ENCODE data around the gene MDFIC.

The MDFIC gene

DNA sequence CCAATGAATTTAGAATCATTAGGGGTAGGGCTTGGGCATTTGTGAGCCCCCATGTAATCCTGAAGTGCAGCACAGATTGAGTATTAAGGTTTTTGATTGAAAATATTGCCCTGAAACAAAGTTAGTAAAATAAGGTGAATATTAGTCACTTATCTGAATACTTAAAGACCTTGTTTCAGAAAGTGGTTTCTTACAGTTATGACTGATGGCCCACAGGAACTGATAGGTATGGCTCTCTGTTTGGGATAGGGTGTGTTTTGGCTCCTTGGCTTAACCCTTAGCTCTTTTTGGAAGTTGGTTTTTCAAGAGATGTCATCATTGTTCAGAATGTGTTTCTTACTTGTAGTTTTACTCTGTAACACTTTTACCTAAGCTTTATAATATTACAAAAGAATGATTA lies 34.8 kb downstream of the MDFIC start:
- no peak for DNase-seq
- in situ Hi-C loops (cut with HindIII; ENCODE audit: low pct_ligation_motif_present, low sequenced_read_pairs) = no loop called here
- H3K27ac ChIP-seq = no peak overlapping the region
- H3K4me3 ChIP-seq (ENCODE audit: low read depth, low read length) = no peak overlapping the region
- H3K27me3 ChIP-seq (replicated peaks) = no peaks in the 10 kb centered on the region
- TF ChIP-seq CTCF (IDR thresholded peaks at IDR 0.05; ENCODE audit: low read depth, low read length, missing control alignments) = no peak
- no peaks in the 10 kb centered on the region for H3K36me3 ChIP-seq (replicated peaks)

GRCh38 chr7:114957444-114957843 lies 35.5 kb downstream of the MDFIC start:
- Histone ChIP-seq H3K4me3 (ENCODE audit: low read depth, low read length) (no peak overlapping the region), H3K36me3 (replicated peaks) (no peaks in the 10 kb centered on the region), H3K27me3 (replicated peaks) (no peaks in the 10 kb centered on the region), H3K27ac (no peak overlapping the region)
- TF ChIP-seq CTCF (IDR thresholded peaks at IDR 0.05; ENCODE audit: low read depth, low read length, missing control alignments) = no peak
- no peak for DNase-seq
- in situ Hi-C loops (cut with HindIII; ENCODE audit: low pct_ligation_motif_present, low sequenced_read_pairs) = no loop called here

DNA sequence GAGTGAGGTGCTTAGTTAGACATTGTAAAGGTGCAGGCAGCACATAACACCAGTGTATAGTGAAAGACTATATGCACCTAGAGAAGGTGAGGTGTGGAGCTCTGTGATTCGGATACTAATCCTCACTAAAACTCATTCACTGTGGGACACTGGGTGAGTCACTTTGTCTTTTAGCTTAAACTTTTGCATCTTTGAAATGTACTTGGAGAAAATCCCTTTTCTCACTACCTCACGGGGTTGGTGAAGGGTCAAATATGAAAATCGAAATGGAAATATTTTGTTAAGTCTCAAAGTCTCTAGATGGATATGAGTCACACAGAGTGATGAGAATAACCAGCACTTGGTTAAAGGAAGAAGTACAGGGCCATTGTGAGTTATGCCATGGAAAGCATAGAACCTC lies 38.0 kb downstream of the MDFIC start:
- no peaks in the 10 kb centered on the region for H3K36me3 ChIP-seq (replicated peaks)
- TF ChIP-seq CTCF (IDR thresholded peaks at IDR 0.05; ENCODE audit: low read depth, low read length, missing control alignments) = no peak
- peak overlapping the region; percentile 62 for H3K27ac ChIP-seq
- peak; percentile 74 for DNase-seq
- H3K4me3 ChIP-seq (ENCODE audit: low read depth, low read length) = no peak overlapping the region
- no peaks in the 10 kb centered on the region for H3K27me3 ChIP-seq (replicated peaks)
- in situ Hi-C loops (cut with HindIII; ENCODE audit: low pct_ligation_motif_present, low sequenced_read_pairs) = no loop called here

DNA sequence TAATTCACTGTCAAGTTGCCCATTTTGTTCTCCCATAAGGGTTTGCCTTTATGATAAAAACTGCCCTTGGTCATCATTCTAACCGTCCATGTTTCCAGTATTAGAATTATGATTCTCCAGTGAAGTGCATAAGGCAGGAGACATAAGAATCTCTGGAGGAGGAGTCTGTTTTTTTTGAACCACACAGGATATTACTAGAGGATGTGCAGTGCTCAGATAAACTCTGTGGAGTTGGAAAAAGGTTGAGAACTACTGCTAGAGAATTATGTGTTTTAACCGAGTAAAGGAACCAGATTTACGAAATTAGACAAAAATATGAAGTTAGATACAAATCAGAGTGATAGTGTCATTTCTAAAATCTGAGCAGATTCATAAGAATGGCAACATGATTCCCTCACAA lies 40.5 kb downstream of the MDFIC start:
- DNase-seq = no peak
- in situ Hi-C loops (cut with HindIII; ENCODE audit: low pct_ligation_motif_present, low sequenced_read_pairs) = no loop called here

GRCh38 chr7:114966156-114966555 lies 44.3 kb downstream of the MDFIC start:
- no peak for TF ChIP-seq CTCF (IDR thresholded peaks at IDR 0.05; ENCODE audit: low read depth, low read length, missing control alignments)
- in situ Hi-C loops (cut with HindIII; ENCODE audit: low pct_ligation_motif_present, low sequenced_read_pairs) = no loop called here
- no peaks in the 10 kb centered on the region for H3K36me3 ChIP-seq (replicated peaks)
- H3K27ac ChIP-seq = no peak overlapping the region
- H3K27me3 ChIP-seq (replicated peaks) = no peaks in the 10 kb centered on the region
- no peak overlapping the region for H3K4me3 ChIP-seq (ENCODE audit: low read depth, low read length)
- DNase-seq = no peak

More for the DNA sequence above, 40.5 kb downstream of the MDFIC start:
- Histone ChIP-seq H3K4me3 (ENCODE audit: low read depth, low read length) (no peak overlapping the region), H3K27ac (no peak overlapping the region), H3K36me3 (replicated peaks) (no peaks in the 10 kb centered on the region), H3K27me3 (replicated peaks) (no peaks in the 10 kb centered on the region)
- TF ChIP-seq CTCF (IDR thresholded peaks at IDR 0.05; ENCODE audit: low read depth, low read length, missing control alignments) = no peak

DNA sequence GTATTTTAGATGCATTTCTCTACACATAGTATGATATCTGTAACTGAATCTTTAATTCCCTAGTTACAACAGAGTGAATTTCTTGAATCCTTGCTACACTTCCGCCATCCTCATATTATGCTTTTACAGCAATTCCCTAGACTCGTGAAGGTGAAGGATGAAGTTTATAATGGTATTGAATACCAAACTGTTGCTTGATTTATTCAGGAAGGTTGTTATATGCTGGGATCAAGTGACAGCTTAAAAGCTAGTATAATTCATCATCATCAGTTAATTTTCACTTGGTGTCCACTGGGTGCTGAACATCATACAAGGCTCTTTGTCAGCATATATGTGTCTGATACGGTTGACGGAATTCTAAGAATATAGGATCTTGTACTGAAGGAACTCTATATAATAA lies 47.2 kb downstream of the MDFIC start:
- in situ Hi-C loops (cut with HindIII; ENCODE audit: low pct_ligation_motif_present, low sequenced_read_pairs) = no loop called here
- no peak for DNase-seq
- no peak for TF ChIP-seq CTCF (IDR thresholded peaks at IDR 0.05; ENCODE audit: low read depth, low read length, missing control alignments)
- Histone ChIP-seq H3K27ac (no peak overlapping the region), H3K4me3 (ENCODE audit: low read depth, low read length) (no peak overlapping the region), H3K27me3 (replicated peaks) (no peaks in the 10 kb centered on the region), H3K36me3 (replicated peaks) (no peaks in the 10 kb centered on the region)

Data from brain microvascular endothelial cell (primary cell).